ENCODE results near the gene HLA-DRA. TPM values are rescaled to one million over a fixed set of nuclear protein-coding genes. Genes with fewer than 3 reads are reported as not detected.

The HLA-DRA gene
- total RNA-seq, 1 donor from 2014 or later: not detected

- Mint-ChIP-seq H3K9me3 (ENCODE audit: unreplicated experiment) (no peaks in the 10 kb centered on the region), H3K36me3 (ENCODE audit: unreplicated experiment) (no peaks in the 10 kb centered on the region), H3K27ac (ENCODE audit: unreplicated experiment) (no peak overlapping the region), H3K4me3 (ENCODE audit: unreplicated experiment) (no peak overlapping the region), H3K27me3 (ENCODE audit: unreplicated experiment) (peaks cover 1% of the 10 kb centered on the region), H3K4me1 (ENCODE audit: low read depth, unreplicated experiment) (no peaks in the 10 kb centered on the region)
- TF ChIP-seq, protein P1, sequence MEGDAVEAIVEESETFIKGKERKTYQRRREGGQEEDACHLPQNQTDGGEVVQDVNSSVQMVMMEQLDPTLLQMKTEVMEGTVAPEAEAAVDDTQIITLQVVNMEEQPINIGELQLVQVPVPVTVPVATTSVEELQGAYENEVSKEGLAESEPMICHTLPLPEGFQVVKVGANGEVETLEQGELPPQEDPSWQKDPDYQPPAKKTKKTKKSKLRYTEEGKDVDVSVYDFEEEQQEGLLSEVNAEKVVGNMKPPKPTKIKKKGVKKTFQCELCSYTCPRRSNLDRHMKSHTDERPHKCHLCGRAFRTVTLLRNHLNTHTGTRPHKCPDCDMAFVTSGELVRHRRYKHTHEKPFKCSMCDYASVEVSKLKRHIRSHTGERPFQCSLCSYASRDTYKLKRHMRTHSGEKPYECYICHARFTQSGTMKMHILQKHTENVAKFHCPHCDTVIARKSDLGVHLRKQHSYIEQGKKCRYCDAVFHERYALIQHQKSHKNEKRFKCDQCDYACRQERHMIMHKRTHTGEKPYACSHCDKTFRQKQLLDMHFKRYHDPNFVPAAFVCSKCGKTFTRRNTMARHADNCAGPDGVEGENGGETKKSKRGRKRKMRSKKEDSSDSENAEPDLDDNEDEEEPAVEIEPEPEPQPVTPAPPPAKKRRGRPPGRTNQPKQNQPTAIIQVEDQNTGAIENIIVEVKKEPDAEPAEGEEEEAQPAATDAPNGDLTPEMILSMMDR (IDR thresholded peaks at IDR 0.05; ENCODE audit: partially characterized antibody, unreplicated experiment): no peak
- no peak for DNase-seq
Observed at GRCh38 chr6:32475392-32476206, 35.9 kb downstream of the HLA-DRA start.

GRCh38 chr6:32483968-32484613 lies 44.4 kb downstream of the HLA-DRA start:
- Mint-ChIP-seq H3K4me1 (ENCODE audit: low read depth, unreplicated experiment) (no peaks in the 10 kb centered on the region), H3K9me3 (ENCODE audit: unreplicated experiment) (peaks cover 2% of the 10 kb centered on the region), H3K4me3 (ENCODE audit: unreplicated experiment) (no peak overlapping the region), H3K36me3 (ENCODE audit: unreplicated experiment) (no peaks in the 10 kb centered on the region), H3K27me3 (ENCODE audit: unreplicated experiment) (peaks cover 2% of the 10 kb centered on the region), H3K27ac (ENCODE audit: unreplicated experiment) (no peak overlapping the region)
- DNase-seq: no peak
- TF ChIP-seq, protein P1 (IDR thresholded peaks at IDR 0.05; ENCODE audit: partially characterized antibody, unreplicated experiment): no peak

DNA sequence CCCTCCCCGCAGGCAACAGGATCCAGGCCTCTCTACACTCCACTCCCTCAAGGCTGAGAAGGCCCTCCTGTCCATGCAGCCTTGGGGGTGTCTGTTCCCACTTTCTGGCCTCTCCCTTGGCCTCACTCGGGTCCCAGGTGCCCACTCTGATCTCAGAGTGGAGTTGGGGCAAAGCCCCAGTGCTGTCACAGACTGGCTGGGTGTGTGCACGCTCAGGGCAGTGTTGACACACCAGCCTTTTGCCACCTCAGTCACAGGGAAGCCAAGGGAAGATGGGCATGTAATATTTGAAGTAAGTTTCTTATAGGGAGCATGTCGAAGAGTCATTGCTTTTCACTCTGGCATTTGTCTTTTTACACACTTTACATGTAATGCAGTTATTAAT lies 44.9 kb downstream of the HLA-DRA start:
- no peak overlapping the region for H3K27ac Mint-ChIP-seq (ENCODE audit: unreplicated experiment)
- no peak for DNase-seq
- H3K4me3 Mint-ChIP-seq (ENCODE audit: unreplicated experiment): no peak overlapping the region
- H3K27me3 Mint-ChIP-seq (ENCODE audit: unreplicated experiment): peaks cover 2% of the 10 kb centered on the region
- TF ChIP-seq, protein P1 (IDR thresholded peaks at IDR 0.05; ENCODE audit: partially characterized antibody, unreplicated experiment): no peak
- peaks cover 2% of the 10 kb centered on the region for H3K9me3 Mint-ChIP-seq (ENCODE audit: unreplicated experiment)
- no peaks in the 10 kb centered on the region for H3K36me3 Mint-ChIP-seq (ENCODE audit: unreplicated experiment)
- no peaks in the 10 kb centered on the region for H3K4me1 Mint-ChIP-seq (ENCODE audit: low read depth, unreplicated experiment)

- no peak overlapping the region for H3K27ac Mint-ChIP-seq (ENCODE audit: unreplicated experiment)
- H3K27me3 Mint-ChIP-seq (ENCODE audit: unreplicated experiment): peaks cover 2% of the 10 kb centered on the region
- no peaks in the 10 kb centered on the region for H3K4me1 Mint-ChIP-seq (ENCODE audit: low read depth, unreplicated experiment)
- H3K9me3 Mint-ChIP-seq (ENCODE audit: unreplicated experiment): peaks cover 2% of the 10 kb centered on the region
- TF ChIP-seq, protein P1 (IDR thresholded peaks at IDR 0.05; ENCODE audit: partially characterized antibody, unreplicated experiment): no peak
- H3K36me3 Mint-ChIP-seq (ENCODE audit: unreplicated experiment): no peaks in the 10 kb centered on the region
- no peak overlapping the region for H3K4me3 Mint-ChIP-seq (ENCODE audit: unreplicated experiment)
- no peak for DNase-seq
Observed at GRCh38 chr6:32488083-32488482, 48.4 kb downstream of the HLA-DRA start.

DNA sequence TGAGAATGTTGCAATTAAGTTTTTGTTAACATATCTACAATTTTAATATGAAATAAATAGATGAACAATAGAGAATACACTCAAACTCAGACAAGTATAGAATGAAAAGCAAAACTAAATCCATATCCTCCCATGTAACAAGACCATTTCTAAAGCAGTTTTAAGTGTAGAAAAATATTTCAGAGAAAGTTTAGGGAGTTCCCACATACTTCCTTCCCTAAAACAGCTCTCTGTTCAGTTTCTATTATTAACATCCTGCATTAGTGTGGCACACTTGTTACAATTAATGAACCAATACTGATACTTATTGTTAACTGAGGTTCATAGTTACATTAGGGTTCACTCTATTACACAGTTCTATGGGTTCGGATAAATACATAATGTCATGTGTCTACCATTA lies 52.0 kb downstream of the HLA-DRA start:
- no peaks in the 10 kb centered on the region for H3K9me3 Mint-ChIP-seq (ENCODE audit: unreplicated experiment)
- H3K4me1 Mint-ChIP-seq (ENCODE audit: low read depth, unreplicated experiment): no peaks in the 10 kb centered on the region
- no peak overlapping the region for H3K27ac Mint-ChIP-seq (ENCODE audit: unreplicated experiment)
- DNase-seq: no peak
- no peaks in the 10 kb centered on the region for H3K36me3 Mint-ChIP-seq (ENCODE audit: unreplicated experiment)
- H3K4me3 Mint-ChIP-seq (ENCODE audit: unreplicated experiment): no peak overlapping the region
- TF ChIP-seq, protein P1 (IDR thresholded peaks at IDR 0.05; ENCODE audit: partially characterized antibody, unreplicated experiment): no peak
- no peaks in the 10 kb centered on the region for H3K27me3 Mint-ChIP-seq (ENCODE audit: unreplicated experiment)
